GM19463 (cell line): Measurements from ENCODE around the gene CFAP97D2.
"Not testable (repeated sequence)": the region's sequence is repeated elsewhere in the genome, so short reads cannot be mapped to it uniquely, and the experiment has no call there.

Experiments used
- ATAC-seq: cut with Tn5 transposase; IDR thresholded peaks from one replicate; pipeline ENCODE4 v1.9.1; 2021; ENCODE audit warnings: mild to moderate bottlenecking, moderate library complexity; ENCODE audit not compliant: unreplicated experiment

Gene CFAP97D2

GRCh38 chr13:114142640-114143490 is 36.2 kb upstream of the CFAP97D2 start:
- no peak for ATAC-seq

GRCh38 chr13:114143806-114144605 is 35.1 kb upstream of the CFAP97D2 start:
- peak; percentile 68 for ATAC-seq

- ATAC-seq: no peak
Measured at GRCh38 chr13:114144606-114145244, 34.3 kb upstream of the CFAP97D2 start.

- ATAC-seq: no peak
Measured at GRCh38 chr13:114145256-114145655, 33.8 kb upstream of the CFAP97D2 start.

GRCh38 chr13:114145722-114146121 is 33.3 kb upstream of the CFAP97D2 start:
- no peak for ATAC-seq

GRCh38 chr13:114146173-114146572 is 32.9 kb upstream of the CFAP97D2 start:
- ATAC-seq: no peak

- no peak for ATAC-seq
Measured at GRCh38 chr13:114146629-114147028, 32.4 kb upstream of the CFAP97D2 start.

GRCh38 chr13:114147803-114148520 is 31.1 kb upstream of the CFAP97D2 start:
- peak; percentile 32 for ATAC-seq

GRCh38 chr13:114148521-114148855 is 30.6 kb upstream of the CFAP97D2 start:
- ATAC-seq: peak; percentile 71

GRCh38 chr13:114148886-114149285 is 30.2 kb upstream of the CFAP97D2 start:
- ATAC-seq: not testable (repeated sequence)

GRCh38 chr13:114149774-114150740 is 29.0 kb upstream of the CFAP97D2 start:
- ATAC-seq: no peak

GRCh38 chr13:114151031-114151430 is 28.0 kb upstream of the CFAP97D2 start:
- no peak for ATAC-seq

- ATAC-seq: no peak
Measured at GRCh38 chr13:114151565-114152284, 27.3 kb upstream of the CFAP97D2 start.

- ATAC-seq: no peak
Measured at GRCh38 chr13:114152285-114152645, 26.8 kb upstream of the CFAP97D2 start.

GRCh38 chr13:114152831-114153371 is 26.2 kb upstream of the CFAP97D2 start:
- no peak for ATAC-seq

GRCh38 chr13:114153485-114154080 is 25.5 kb upstream of the CFAP97D2 start:
- ATAC-seq: no peak

GRCh38 chr13:114154476-114154875 is 24.6 kb upstream of the CFAP97D2 start:
- no peak for ATAC-seq

GRCh38 chr13:114155320-114155719 is 23.7 kb upstream of the CFAP97D2 start:
- no peak for ATAC-seq
